NT2/D1 (cell line): ENCODE data around the gene ALPK3.

Experiments used
- YY1 ChIP-seq: IDR thresholded peaks from 2 replicates; pipeline ENCODE4 v1.6.1; 2011; ENCODE audit not compliant: insufficient read length, insufficient read depth
- ZNF274 ChIP-seq: IDR thresholded peaks from 2 replicates; pipeline ENCODE4 v1.6.1; 2011; ENCODE audit warnings: mild to moderate bottlenecking, low read depth, low read length

DNA sequence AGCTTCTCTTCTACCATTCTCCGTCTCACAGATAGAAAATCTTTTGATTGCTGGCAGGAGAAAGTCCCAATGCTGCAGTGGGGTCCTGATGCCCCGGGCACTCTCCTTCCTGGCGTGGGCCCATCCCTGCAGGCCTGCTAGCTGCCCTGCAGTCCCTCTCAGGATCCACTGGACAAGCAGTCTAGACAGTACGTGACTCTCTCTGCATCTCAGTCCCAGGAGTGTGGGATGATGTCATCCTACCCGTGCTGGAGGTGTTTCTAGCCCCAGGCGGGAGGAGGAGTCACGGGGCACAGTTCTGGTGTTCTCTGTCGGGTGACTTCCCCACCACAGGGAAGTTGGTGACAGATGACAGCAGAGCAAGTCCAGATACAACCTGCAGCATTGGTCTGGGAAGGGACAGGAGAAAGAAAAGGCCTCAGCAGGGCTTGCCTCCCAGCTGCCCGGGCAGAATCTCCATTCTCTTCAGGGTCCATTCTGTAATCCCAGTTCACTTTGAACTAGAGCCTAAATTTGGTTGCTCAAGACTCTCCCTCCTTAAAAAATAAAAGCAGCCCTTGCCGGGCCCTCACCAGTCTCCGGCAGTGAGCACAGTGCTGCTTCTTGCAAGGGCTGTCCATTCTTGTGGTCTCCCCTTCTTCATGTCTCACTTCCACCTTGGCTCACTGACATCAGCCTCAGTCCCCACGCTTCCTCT, 97.9 kb downstream of the ALPK3 start:
- TF ChIP-seq ZNF274 (no peak), YY1 (no peak)
